HEK293T (cell line): ENCODE results near the gene STX16.

Experiments used
- CTCF ChIA-PET: fragments of 350-600 bp; formaldehyde crosslinking; extraction: SDS; loops from one replicate; lab custom pipeline; 2021; ENCODE audit warnings: antibody characterized with exemption, inconsistent platforms; lab: Yijun Ruan, JAX
- POLR2A ChIA-PET: fragments of 350-600 bp; formaldehyde crosslinking; extraction: SDS; loops from one replicate; lab custom pipeline; 2020; ENCODE audit warnings: antibody characterized with exemption, inconsistent platforms; lab: Yijun Ruan, JAX
- DNase-seq: peaks from one replicate; pipeline ENCODE4 v3.0.0; 2012; ENCODE audit warnings: mixed read lengths; ENCODE audit errors: extremely low spot score
- ARNT ChIP-seq: fragments of 450-650 bp; IDR thresholded peaks from 2 replicates; pipeline ENCODE4 v1.6.1; 2017; ENCODE audit warnings: mild to moderate bottlenecking
- BHLHE40 ChIP-seq: fragments of 450-650 bp; IDR thresholded peaks from 2 replicates; pipeline ENCODE4 v1.6.1; 2016; ENCODE audit warnings: mild to moderate bottlenecking, moderate library complexity, borderline replicate concordance
- CTBP1 ChIP-seq: fragments of 450-650 bp; IDR thresholded peaks from 2 replicates; pipeline ENCODE4 v1.6.1; 2016; ENCODE audit warnings: borderline replicate concordance
- ELF4 ChIP-seq: fragments of 450-650 bp; IDR thresholded peaks from 2 replicates; pipeline ENCODE4 v1.6.1; 2017; ENCODE audit warnings: antibody characterized with exemption
- FOXA1 ChIP-seq: fragments of 450-650 bp; IDR thresholded peaks from 2 replicates; pipeline ENCODE4 v1.6.1; 2016; ENCODE audit warnings: mild to moderate bottlenecking
- FOXK2 ChIP-seq: fragments of 450-650 bp; IDR thresholded peaks from 2 replicates; pipeline ENCODE4 v1.6.1; 2016; ENCODE audit warnings: mild to moderate bottlenecking
- FOXM1 ChIP-seq: fragments of 450-650 bp; IDR thresholded peaks from 2 replicates; pipeline ENCODE4 v1.6.1; 2017; ENCODE audit warnings: mild to moderate bottlenecking, borderline replicate concordance
- HDGF ChIP-seq: fragments of 450-650 bp; IDR thresholded peaks from 2 replicates; pipeline ENCODE4 v1.6.1; 2017; ENCODE audit warnings: antibody characterized with exemption, borderline replicate concordance
- L3MBTL2 ChIP-seq: fragments of 450-650 bp; conservative IDR thresholded peaks from 2 replicates; pipeline ENCODE4 v1.6.1; 2016; ENCODE audit warnings: mild to moderate bottlenecking
- LEF1 ChIP-seq: fragments of 450-650 bp; IDR thresholded peaks from 2 replicates; pipeline ENCODE4 v1.6.1; 2017; ENCODE audit warnings: mild to moderate bottlenecking, borderline replicate concordance
- NFRKB ChIP-seq: fragments of 450-650 bp; IDR thresholded peaks from 2 replicates; pipeline ENCODE4 v1.6.1; 2016; ENCODE audit warnings: mild to moderate bottlenecking, moderate library complexity
- SP1 ChIP-seq: fragments of 450-650 bp; IDR thresholded peaks from 2 replicates; pipeline ENCODE4 v1.6.1; 2017
- SUZ12 ChIP-seq: fragments of 450-650 bp; IDR thresholded peaks from 2 replicates; pipeline ENCODE4 v1.6.1; 2016; ENCODE audit warnings: mild to moderate bottlenecking
- TARDBP ChIP-seq: fragments of 450-650 bp; IDR thresholded peaks from 2 replicates; pipeline ENCODE4 v1.6.1; 2016
- ZNF384 ChIP-seq: fragments of 450-650 bp; IDR thresholded peaks from 2 replicates; pipeline ENCODE4 v1.6.1; 2016
- TF ChIP-seq, protein P1 (sequence below): fragments of 450-650 bp; IDR thresholded peaks from 2 replicates; pipeline ENCODE4 v1.6.1; 2016

STX16 gene

DNA sequence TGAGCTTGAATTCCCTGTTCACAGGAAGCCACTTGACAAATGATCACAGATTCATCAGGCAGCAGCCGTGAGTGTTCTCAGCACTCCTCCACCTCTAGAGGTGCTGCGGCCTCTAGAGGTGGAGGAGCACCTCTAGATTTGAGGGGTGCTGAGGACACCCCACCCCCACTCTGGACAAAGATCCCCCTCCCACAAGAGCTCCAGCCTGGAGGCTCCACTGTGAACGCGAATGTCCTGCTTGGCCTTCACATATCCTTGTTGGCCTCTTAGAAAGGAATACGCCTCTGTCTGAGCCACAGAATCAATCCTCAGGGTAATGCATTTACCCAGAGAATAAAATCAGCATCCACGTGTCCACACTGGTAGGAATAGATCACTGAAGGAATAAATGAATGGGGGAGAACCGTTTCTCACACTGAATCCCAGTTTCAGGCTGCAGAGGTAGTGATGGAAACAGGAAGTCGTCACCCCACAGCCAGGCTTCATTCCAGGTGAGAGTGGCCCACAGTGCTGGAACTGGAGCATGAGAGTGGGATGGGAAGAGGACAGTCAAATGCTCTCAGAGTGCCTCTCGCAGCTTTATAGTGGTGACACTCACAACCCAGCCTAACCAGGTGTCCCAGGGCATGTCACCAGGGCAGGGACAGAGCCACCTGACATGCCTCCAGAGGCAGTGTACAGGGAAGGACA, 58.1 kb downstream of the STX16 start:
- no peak for DNase-seq
- CTCF ChIA-PET, result no interaction called here
- POLR2A ChIA-PET, result no interaction called here
- no peak for TF ChIP-seq FOXM1
- TF ChIP-seq HDGF, result no peak
- TF ChIP-seq ZNF384, result no peak
- no peak for TF ChIP-seq SP1
- no peak for TF ChIP-seq CTBP1
- TF ChIP-seq TARDBP, result no peak
- no peak for TF ChIP-seq LEF1
- TF ChIP-seq, protein P1, sequence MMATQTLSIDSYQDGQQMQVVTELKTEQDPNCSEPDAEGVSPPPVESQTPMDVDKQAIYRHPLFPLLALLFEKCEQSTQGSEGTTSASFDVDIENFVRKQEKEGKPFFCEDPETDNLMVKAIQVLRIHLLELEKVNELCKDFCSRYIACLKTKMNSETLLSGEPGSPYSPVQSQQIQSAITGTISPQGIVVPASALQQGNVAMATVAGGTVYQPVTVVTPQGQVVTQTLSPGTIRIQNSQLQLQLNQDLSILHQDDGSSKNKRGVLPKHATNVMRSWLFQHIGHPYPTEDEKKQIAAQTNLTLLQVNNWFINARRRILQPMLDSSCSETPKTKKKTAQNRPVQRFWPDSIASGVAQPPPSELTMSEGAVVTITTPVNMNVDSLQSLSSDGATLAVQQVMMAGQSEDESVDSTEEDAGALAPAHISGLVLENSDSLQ, result no peak
- no peak for TF ChIP-seq SUZ12

DNA sequence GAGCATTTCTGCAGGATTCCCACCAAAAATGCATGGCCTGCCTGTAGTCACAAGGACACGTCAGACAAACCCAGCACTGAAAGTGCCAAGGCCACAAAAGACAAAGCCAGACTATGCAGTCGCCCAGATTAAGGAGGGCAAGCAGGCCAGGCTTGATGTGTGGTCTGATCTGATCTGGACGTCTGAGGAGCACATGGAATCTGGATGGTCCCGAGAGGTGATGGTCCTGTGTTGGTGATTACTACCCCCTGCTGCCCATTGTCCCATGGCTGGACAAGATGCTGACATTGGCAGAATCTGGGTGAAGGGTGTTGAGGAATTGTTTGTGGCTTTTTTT, 58.6 kb downstream of the STX16 start:
- ChIA-PET POLR2A (no interaction called here), CTCF (no interaction called here)
- no peak for DNase-seq
- TF ChIP-seq SUZ12 (no peak), FOXA1 (no peak), TARDBP (no peak), FOXM1 (no peak), CTBP1 (no peak), ARNT (no peak), FOXK2 (no peak), ZNF384 (no peak), LEF1 (no peak)

DNA sequence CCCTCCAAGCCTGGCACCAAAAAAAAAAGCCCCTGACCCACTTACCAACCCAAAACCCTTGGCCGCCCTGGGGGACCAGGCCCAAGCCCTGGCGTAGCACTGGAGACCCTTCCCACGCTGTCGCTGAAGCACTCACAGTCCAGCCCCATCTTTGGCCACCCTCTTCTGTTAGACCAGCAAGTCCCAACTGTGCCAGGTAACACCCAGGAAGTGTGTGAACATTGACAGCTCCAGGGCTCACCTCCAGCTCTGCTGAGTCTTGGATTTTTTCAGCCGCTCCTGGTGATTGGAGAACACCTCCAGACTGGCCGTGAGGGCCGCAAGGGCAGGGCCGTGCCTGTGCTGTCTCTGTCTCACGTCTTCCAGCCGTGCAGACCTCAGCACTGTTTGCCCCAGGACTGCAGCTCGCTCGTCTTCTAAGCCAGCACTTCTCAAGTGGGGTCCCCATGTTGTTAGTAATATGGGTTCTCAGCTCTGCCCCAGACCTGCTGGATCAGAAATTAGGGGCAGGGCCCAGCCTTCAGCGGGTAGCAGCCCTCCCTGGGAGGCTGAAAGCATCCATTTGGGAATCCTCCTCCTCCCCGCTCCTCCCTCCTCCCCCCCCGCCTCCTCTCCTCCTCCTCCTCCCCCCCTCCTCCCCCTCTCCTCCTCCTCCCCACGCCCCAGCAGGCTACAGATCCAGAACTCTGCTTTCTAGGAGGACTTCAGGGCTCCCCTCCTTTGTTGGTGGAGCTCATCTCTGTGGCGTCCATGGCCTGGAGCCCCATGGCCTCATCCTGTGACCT, 59.6 kb downstream of the STX16 start:
- TF ChIP-seq SP1 (no peak), FOXK2 (no peak), BHLHE40 (no peak), FOXM1 (no peak), FOXA1 (no peak), ZNF384 (no peak), NFRKB (no peak), CTBP1 (no peak), LEF1 (no peak)
- TF ChIP-seq, protein P1, result no peak
- CTCF ChIA-PET, result interaction anchor here (0.6 kb wide), 1 partner anchor 75 kb away, joined by 4 read pairs; no protein-coding TSS in a partner anchor
- POLR2A ChIA-PET, result no interaction called here
- DNase-seq, result no peak

DNA sequence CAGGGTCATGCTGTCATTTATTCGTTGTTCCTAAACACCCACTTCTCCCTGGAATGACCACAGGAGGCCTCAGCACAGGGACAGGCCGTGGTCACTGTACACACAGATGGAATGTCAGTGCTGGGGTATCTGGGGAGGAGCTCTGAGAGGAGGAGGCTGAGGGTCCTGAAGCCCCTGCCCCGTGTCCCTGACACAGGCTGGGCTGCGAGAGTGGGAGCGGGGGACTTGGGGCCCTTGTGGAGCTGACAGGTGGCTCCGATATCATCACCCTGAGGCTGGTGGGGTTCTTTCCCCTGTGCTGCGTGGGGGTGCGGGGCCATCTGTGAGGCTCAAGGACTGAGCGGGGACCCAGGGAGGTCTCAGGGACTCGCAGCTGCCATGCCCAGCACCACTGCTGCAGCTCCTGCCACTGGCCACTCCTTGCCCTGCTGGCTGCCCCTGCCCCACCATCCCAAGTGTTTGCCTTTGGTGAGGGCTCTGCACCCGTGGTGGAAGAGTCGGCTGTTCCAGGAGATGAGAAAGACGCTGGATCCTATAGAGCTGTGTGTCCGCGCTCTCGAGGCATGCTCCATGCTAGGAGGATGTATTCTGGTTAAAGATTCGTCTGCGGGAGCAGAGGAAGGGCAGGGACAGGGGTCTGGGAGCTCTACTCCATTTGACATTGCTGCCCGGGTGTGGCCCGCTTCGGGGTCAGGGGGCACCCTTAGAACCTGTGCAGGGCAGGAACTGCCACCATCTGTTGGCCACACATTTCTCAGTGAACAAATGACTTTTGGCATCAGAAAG, 60.4 kb downstream of the STX16 start:
- no peak for DNase-seq
- ChIA-PET POLR2A (no interaction called here), CTCF (interaction anchor here (0.6 kb wide), 2 partner anchors 74 to 511 kb away, joined by 4 to 5 read pairs; no protein-coding TSS in a partner anchor)
- TF ChIP-seq SUZ12 (no peak), ZNF384 (no peak), ARNT (no peak), FOXK2 (no peak), NFRKB (no peak), TARDBP (no peak), HDGF (no peak), L3MBTL2 (no peak), SP1 (no peak), FOXM1 (no peak), ELF4 (no peak), FOXA1 (no peak), BHLHE40 (no peak), CTBP1 (no peak), LEF1 (no peak)
- TF ChIP-seq, protein P1, result no peak

DNA sequence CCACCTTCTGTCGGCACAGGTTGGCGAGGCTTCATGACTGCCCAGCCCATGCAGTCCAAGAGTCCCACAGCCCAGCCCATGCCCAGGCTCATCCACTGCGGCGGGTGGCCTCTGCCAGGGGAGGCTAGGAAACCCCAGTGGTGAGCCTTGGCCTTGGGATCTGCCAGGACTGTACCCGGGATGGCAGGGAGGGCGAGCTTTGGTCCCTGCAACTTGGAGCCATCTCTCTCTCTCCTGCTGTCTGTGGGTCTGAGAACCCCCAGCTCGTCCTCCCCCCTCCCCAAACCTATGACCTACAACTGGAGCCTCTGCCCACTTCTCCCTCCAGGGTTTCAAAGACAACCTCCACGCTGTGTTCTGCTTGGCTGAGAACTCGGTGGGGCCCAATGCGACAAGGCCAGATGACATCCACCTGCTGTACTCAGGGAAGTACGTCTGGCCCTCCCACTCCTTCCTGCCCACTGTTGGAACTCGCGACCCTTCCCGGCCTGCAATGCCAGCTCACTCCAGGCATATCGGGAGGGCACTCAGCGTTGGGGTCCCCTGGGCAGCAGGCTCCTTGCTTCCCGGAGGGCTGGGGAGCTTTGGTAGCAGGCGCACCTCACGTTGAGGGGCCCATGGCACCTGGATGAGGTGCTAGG, 61.2 kb downstream of the STX16 start:
- no peak for DNase-seq
- ChIA-PET CTCF (interaction anchor here (0.6 kb wide), 1 partner anchor 510 kb away, joined by 5 read pairs; no protein-coding TSS in a partner anchor), POLR2A (no interaction called here)
- TF ChIP-seq FOXM1 (no peak), CTBP1 (no peak), FOXK2 (no peak)
